Measurements from ENCODE around the gene PRPSAP2.

- TF ChIP-seq CTCF (IDR thresholded peaks at IDR 0.05; ENCODE audit: insufficient read depth, low read length, poor library complexity, severe bottlenecking) (no peak), EZH2phosphoT487 (conservative IDR thresholded peaks at IDR 0.05; ENCODE audit: low read length) (no peak)
Measured at GRCh38 chr17:18956581-18956980, 98.7 kb downstream of the PRPSAP2 start.

Data from SU-DHL-6 (cell line).